NCI-H1048 (cell line): ENCODE measurements around the gene GRIK2.

Source experiments
- DNase-seq: peaks from one replicate; lab custom pipeline; 2025; lab: John Stamatoyannopoulos, UW

Gene GRIK2

GRCh38 chr6:101716810-101717209, 323.3 kb downstream of the GRIK2 start:
- no peak for DNase-seq

GRCh38 chr6:101719521-101719920, 326.0 kb downstream of the GRIK2 start:
- no peak for DNase-seq

GRCh38 chr6:101722471-101722870, 329.0 kb downstream of the GRIK2 start:
- no peak for DNase-seq

GRCh38 chr6:101722991-101723579, 329.6 kb downstream of the GRIK2 start:
- no peak for DNase-seq

GRCh38 chr6:101728388-101728787, 334.9 kb downstream of the GRIK2 start:
- DNase-seq, result no peak

GRCh38 chr6:101728956-101729355, 335.4 kb downstream of the GRIK2 start:
- DNase-seq, result no peak

GRCh38 chr6:101730954-101731353, 337.4 kb downstream of the GRIK2 start:
- DNase-seq, result no peak

- DNase-seq, result no peak
Observed at GRCh38 chr6:101733899-101734298, 340.4 kb downstream of the GRIK2 start.

- no peak for DNase-seq
Observed at GRCh38 chr6:101738481-101738880, 345.0 kb downstream of the GRIK2 start.

- DNase-seq, result no peak
Observed at GRCh38 chr6:101740631-101741030, 347.1 kb downstream of the GRIK2 start.

GRCh38 chr6:101741474-101742171, 348.1 kb downstream of the GRIK2 start:
- DNase-seq, result no peak

- no peak for DNase-seq
Observed at GRCh38 chr6:101747160-101747559, 353.7 kb downstream of the GRIK2 start.

GRCh38 chr6:101747716-101748115, 354.2 kb downstream of the GRIK2 start:
- DNase-seq, result no peak

GRCh38 chr6:101755931-101756330, 362.4 kb downstream of the GRIK2 start:
- DNase-seq, result no peak

- no peak for DNase-seq
Observed at GRCh38 chr6:101758368-101758767, 364.9 kb downstream of the GRIK2 start.

GRCh38 chr6:101760843-101761621, 367.5 kb downstream of the GRIK2 start:
- no peak for DNase-seq

GRCh38 chr6:101762851-101763250, 369.3 kb downstream of the GRIK2 start:
- no peak for DNase-seq

GRCh38 chr6:101765281-101765680, 371.8 kb downstream of the GRIK2 start:
- DNase-seq, result no peak

GRCh38 chr6:101770116-101770515, 376.6 kb downstream of the GRIK2 start:
- no peak for DNase-seq

- no peak for DNase-seq
Observed at GRCh38 chr6:101776919-101777350, 383.4 kb downstream of the GRIK2 start.

GRCh38 chr6:101777646-101778045, 384.1 kb downstream of the GRIK2 start:
- no peak for DNase-seq

GRCh38 chr6:101779051-101779844, 385.7 kb downstream of the GRIK2 start:
- no peak for DNase-seq
